Loucy (cell line): ENCODE measurements around the gene WWOX.

Source experiments
- CTCF ChIP-seq: fragments of 200-600 bp; sonication (generic); conservative IDR thresholded peaks from 2 replicates; pipeline ENCODE4 v1.5.1; 2014; ENCODE audit warnings: mild to moderate bottlenecking, antibody characterized with exemption, low read length
- EZH2phosphoT487 ChIP-seq: fragments of 200-600 bp; IDR thresholded peaks from 2 replicates; pipeline ENCODE4 v1.6.1; 2018; ENCODE audit warnings: antibody characterized with exemption, mild to moderate bottlenecking, moderate library complexity, borderline replicate concordance

- TF ChIP-seq CTCF (no peak), EZH2phosphoT487 (no peak)
Observed at GRCh38 chr16:78732696-78733095, 633.2 kb downstream of the WWOX start.
